ENCODE results near the gene DPP6.

Gene DPP6

GRCh38 chr7:154869436-154869835, 817.2 kb downstream of the DPP6 start:
- no peak for DNase-seq

GRCh38 chr7:154871507-154871906, 819.3 kb downstream of the DPP6 start:
- DNase-seq, result no peak

- DNase-seq, result no peak
Measured at GRCh38 chr7:154871928-154872750, 819.9 kb downstream of the DPP6 start.

GRCh38 chr7:154872811-154873499, 820.8 kb downstream of the DPP6 start:
- no peak for DNase-seq

GRCh38 chr7:154873500-154874121, 821.4 kb downstream of the DPP6 start:
- DNase-seq, result no peak

- DNase-seq, result no peak
Measured at GRCh38 chr7:154874409-154875113, 822.4 kb downstream of the DPP6 start.

GRCh38 chr7:154875297-154875696, 823.1 kb downstream of the DPP6 start:
- no peak for DNase-seq

GRCh38 chr7:154876516-154876915, 824.3 kb downstream of the DPP6 start:
- no peak for DNase-seq

GRCh38 chr7:154877031-154877430, 824.8 kb downstream of the DPP6 start:
- DNase-seq, result no peak

- DNase-seq, result no peak
Measured at GRCh38 chr7:154879629-154880028, 827.4 kb downstream of the DPP6 start.

GRCh38 chr7:154880513-154880912, 828.3 kb downstream of the DPP6 start:
- DNase-seq, result no peak

GRCh38 chr7:154881026-154881425, 828.8 kb downstream of the DPP6 start:
- no peak for DNase-seq

GRCh38 chr7:154881526-154881925, 829.3 kb downstream of the DPP6 start:
- DNase-seq, result no peak

GRCh38 chr7:154882931-154883474, 830.8 kb downstream of the DPP6 start:
- DNase-seq, result no peak

GRCh38 chr7:154884348-154884920, 832.2 kb downstream of the DPP6 start:
- DNase-seq, result no peak

- DNase-seq, result no peak
Measured at GRCh38 chr7:154886591-154886990, 834.4 kb downstream of the DPP6 start.

GRCh38 chr7:154888690-154889089, 836.5 kb downstream of the DPP6 start:
- DNase-seq, result no peak

GRCh38 chr7:154892459-154892858, 840.3 kb downstream of the DPP6 start:
- DNase-seq, result no peak

GRCh38 chr7:154896076-154896475, 843.9 kb downstream of the DPP6 start:
- DNase-seq, result no peak

- no peak for DNase-seq
Measured at GRCh38 chr7:154898973-154899855, 847.0 kb downstream of the DPP6 start.

- DNase-seq, result no peak
Measured at GRCh38 chr7:154899862-154900261, 847.7 kb downstream of the DPP6 start.

Data from inflammatory macrophage treated with lipopolysaccharide for 4 hours (primary cell).